IMR-90 (cell line): ENCODE results near the gene CFAP97. TPM values are rescaled to one million over a fixed set of nuclear protein-coding genes. Genes with fewer than 3 reads are reported as not detected.

ENCODE experiments used
- ATAC-seq: fragments of 200-7000 bp; cut with Tn5 transposase; 2 replicates; pipeline ENCODE4 v1.9.1; 2020; ENCODE audit warnings: low read depth, mild to moderate bottlenecking, moderate library complexity
- BruUV-seq: library from RNA; stranded (reverse); fragments of 400-500 nt; replicated peaks from 2 replicates; lab custom pipeline; 2021; lab: Mats Ljungman, UMichigan
- CTCF ChIA-PET: fragments of 300-600 bp; formaldehyde crosslinking; extraction: SDS; loops from one replicate; lab custom pipeline; 2021; ENCODE audit warnings: antibody characterized with exemption; lab: Yijun Ruan, JAX
- POLR2A ChIA-PET: fragments of 300-600 bp; sonication (Branson Sonifier 250); formaldehyde crosslinking; loops from one replicate; lab custom pipeline; 2022; ENCODE audit warnings: antibody characterized with exemption; ENCODE audit not compliant: unreplicated experiment; lab: Charles Lee
- DNase-seq: peaks from one replicate; pipeline ENCODE4 v3.0.0; 2013
- H2AFZ ChIP-seq: replicated peaks from 2 replicates; pipeline ENCODE3; 2013; ENCODE audit warnings: low read length, mild to moderate bottlenecking; ENCODE audit not compliant: poor library complexity
- H2AK5ac ChIP-seq: 2 replicates; pipeline ENCODE4 v1.6.1; 2013; ENCODE audit warnings: low read depth, low read length, inconsistent platforms
- H2AK9ac ChIP-seq: replicated peaks from 2 replicates; pipeline ENCODE3; 2013; ENCODE audit warnings: mild to moderate bottlenecking, low read depth, low read length, moderate library complexity; ENCODE audit not compliant: poor library complexity
- H2BK120ac ChIP-seq: 2 replicates; pipeline ENCODE4 v1.6.1; 2013; ENCODE audit warnings: low read depth, low read length, inconsistent platforms
- H2BK15ac ChIP-seq: 3 replicates; pipeline ENCODE4 v1.6.1; 2013; ENCODE audit warnings: low read depth, low read length, inconsistent platforms
- H2BK20ac ChIP-seq: 2 replicates; pipeline ENCODE4 v1.6.1; 2013; ENCODE audit warnings: low read depth, mild to moderate bottlenecking, inconsistent platforms, low read length, moderate library complexity
- H2BK5ac ChIP-seq: 2 replicates; pipeline ENCODE4 v1.6.1; 2013; ENCODE audit warnings: mild to moderate bottlenecking, low read depth, low read length, inconsistent platforms; ENCODE audit not compliant: poor library complexity, severe bottlenecking
- H3K14ac ChIP-seq: replicated peaks from 2 replicates; pipeline ENCODE4 v1.6.1; 2013; ENCODE audit warnings: low read depth, low read length, inconsistent platforms
- H3K18ac ChIP-seq: 2 replicates; pipeline ENCODE4 v1.6.1; 2013; ENCODE audit warnings: low read depth, low read length, control low read depth
- H3K23ac ChIP-seq: 2 replicates; pipeline ENCODE4 v1.6.1; 2013; ENCODE audit warnings: low read depth, low read length, inconsistent platforms
- H3K27ac ChIP-seq: 2 replicates; pipeline ENCODE4 v1.5.1; 2013; ENCODE audit warnings: mild to moderate bottlenecking, control low read depth, low read length; ENCODE audit not compliant: insufficient read depth
- H3K27me3 ChIP-seq: 2 replicates; pipeline ENCODE4 v1.6.1; 2013; ENCODE audit warnings: low read length; ENCODE audit not compliant: control insufficient read depth, insufficient read depth
- H3K36me3 ChIP-seq: 2 replicates; pipeline ENCODE4 v1.6.1; 2013; ENCODE audit warnings: low read length, mixed read lengths; ENCODE audit not compliant: control insufficient read depth, insufficient read depth
- H3K4ac ChIP-seq: 2 replicates; pipeline ENCODE4 v1.6.1; 2013; ENCODE audit warnings: low read depth, low read length, inconsistent platforms
- H3K4me1 ChIP-seq: 2 replicates; pipeline ENCODE4 v1.6.1; 2013; ENCODE audit warnings: low read length, mixed read lengths; ENCODE audit not compliant: control insufficient read depth, insufficient read depth
- H3K4me2 ChIP-seq: 2 replicates; pipeline ENCODE4 v1.6.1; 2013; ENCODE audit warnings: low read depth, mild to moderate bottlenecking, control low read depth, low read length, moderate library complexity
- H3K4me3 ChIP-seq: 2 replicates; pipeline ENCODE4 v1.5.1; 2013; ENCODE audit warnings: low read depth, mild to moderate bottlenecking, control low read depth, low read length, moderate library complexity; ENCODE audit not compliant: insufficient read depth
- H3K56ac ChIP-seq: 2 replicates; pipeline ENCODE4 v1.6.1; 2013; ENCODE audit warnings: low read length, inconsistent platforms; ENCODE audit not compliant: insufficient read depth; ENCODE audit errors: extremely low read depth
- H3K79me1 ChIP-seq, 2 experiments: 2 replicates each; pipeline ENCODE4 v1.6.1; 2013; ENCODE audit warnings: low read length in 2 of 2, inconsistent platforms in 1 of 2, low read depth in 1 of 2
- H3K9ac ChIP-seq: 2 replicates; pipeline ENCODE4 v1.6.1; 2013; ENCODE audit warnings: low read depth, low read length, control low read depth
- H3K9me1 ChIP-seq: 2 replicates; pipeline ENCODE4 v1.6.1; 2013; ENCODE audit warnings: low read length, inconsistent platforms; ENCODE audit not compliant: insufficient read depth
- H3K9me3 ChIP-seq: 2 replicates; pipeline ENCODE4 v1.6.1; 2013; ENCODE audit warnings: low read length; ENCODE audit not compliant: control insufficient read depth, insufficient read depth
- H4K20me1 ChIP-seq: 2 replicates; pipeline ENCODE4 v1.6.1; 2013; ENCODE audit warnings: low read length, inconsistent platforms; ENCODE audit not compliant: insufficient read depth
- H4K5ac ChIP-seq: 2 replicates; pipeline ENCODE4 v1.6.1; 2013; ENCODE audit warnings: mild to moderate bottlenecking, low read depth, low read length, control low read depth
- H4K8ac ChIP-seq, 2 experiments: 2 replicates each; pipeline ENCODE4 v1.6.1; 2013; ENCODE audit warnings: low read depth in 2 of 2, low read length in 2 of 2, control low read depth in 1 of 2, inconsistent platforms in 1 of 2
- H4K91ac ChIP-seq: 2 replicates; pipeline ENCODE4 v1.6.1; 2013; ENCODE audit warnings: low read depth, low read length, inconsistent platforms; ENCODE audit not compliant: insufficient read depth
- CEBPB ChIP-seq: IDR thresholded peaks from 2 replicates; pipeline ENCODE4 v1.6.1; 2012; ENCODE audit warnings: low read depth, low read length, improper control_type of control experiment
- CHD1 ChIP-seq: IDR thresholded peaks from 2 replicates; pipeline ENCODE4 v1.6.1; 2012; ENCODE audit warnings: low read depth, low read length, improper control_type of control experiment
- CTCF ChIP-seq: conservative IDR thresholded peaks from 2 replicates; pipeline ENCODE4 v1.5.1; 2012; ENCODE audit warnings: mild to moderate bottlenecking, low read depth, low read length, improper control_type of control experiment
- FOS ChIP-seq: fragments of 150-350 bp; IDR thresholded peaks from 2 replicates; pipeline ENCODE4 v1.6.1; 2016; ENCODE audit warnings: low read depth, low read length
- MAFK ChIP-seq: IDR thresholded peaks from 2 replicates; pipeline ENCODE4 v1.6.1; 2012; ENCODE audit warnings: low read depth, low read length, improper control_type of control experiment
- MAZ ChIP-seq: IDR thresholded peaks from 2 replicates; pipeline ENCODE4 v1.6.1; 2012; ENCODE audit warnings: low read depth, mild to moderate bottlenecking, low read length, improper control_type of control experiment, moderate library complexity, borderline replicate concordance
- RAD21 ChIP-seq: IDR thresholded peaks from 2 replicates; pipeline ENCODE4 v1.6.1; 2012; ENCODE audit warnings: low read length, improper control_type of control experiment
- WGBS, 2 experiments: methylation state at CpG; one replicate each; pipeline versions ENCODE4 v1.1.5 to v1.1.7; 2013; ENCODE audit warnings: missing lambda C conversion rate in 2 of 2; ENCODE audit not compliant: insufficient read length in 1 of 2; ENCODE audit errors: extremely low coverage in 2 of 2; 5-methylcytosine and 5-hydroxymethylcytosine counted together
- dilution Hi-C: fragments of 300-500 bp; cut with HindIII; formaldehyde crosslinking; loops from one replicate; pipeline ENCODE4 v1.14.3; 2018; ENCODE audit warnings: low sequenced_read_pairs; ENCODE audit not compliant: unreplicated experiment
- in situ Hi-C: fragments of 300-500 bp; cut with MboI; formaldehyde crosslinking; loops from 3 replicates; pipeline ENCODE4 v1.14.3; 2019; ENCODE audit warnings: low sequenced_read_pairs, inconsistent platforms, mixed read lengths
- intact Hi-C: fragments of 100-400 bp; cut with micrococcal nuclease; formaldehyde crosslinking; loops from 2 replicates; pipeline ENCODE4 v1.10.0; 2022
- polyA plus RNA-seq, 3 experiments: library from polyadenylated mRNA; depleted of rRNA; stranded (reverse); fragments of >200 nt; gene quantifications; 2 replicates each; pipeline ENCODE4 v1.2.3, GENCODE V29; 2012; ENCODE audit warnings: low replicate concordance in 1 of 3
- total RNA-seq: library from RNA; depleted of rRNA; stranded (reverse); fragments of >200 nt; gene quantifications from 2 replicates; pipeline ENCODE4 v1.2.3, GENCODE V29; 2012
- TF ChIP-seq, protein P1 (sequence below): fragments of 150-350 bp; IDR thresholded peaks from 2 replicates; pipeline ENCODE4 v1.6.1; 2016; ENCODE audit warnings: low read depth, mild to moderate bottlenecking, low read length, moderate library complexity, borderline replicate concordance

The CFAP97 gene
- total and polyA plus RNA-seq, 2 of the 4 experiments (the other 2 are of a cell fraction) = 14.5 to 16.0 TPM

DNA sequence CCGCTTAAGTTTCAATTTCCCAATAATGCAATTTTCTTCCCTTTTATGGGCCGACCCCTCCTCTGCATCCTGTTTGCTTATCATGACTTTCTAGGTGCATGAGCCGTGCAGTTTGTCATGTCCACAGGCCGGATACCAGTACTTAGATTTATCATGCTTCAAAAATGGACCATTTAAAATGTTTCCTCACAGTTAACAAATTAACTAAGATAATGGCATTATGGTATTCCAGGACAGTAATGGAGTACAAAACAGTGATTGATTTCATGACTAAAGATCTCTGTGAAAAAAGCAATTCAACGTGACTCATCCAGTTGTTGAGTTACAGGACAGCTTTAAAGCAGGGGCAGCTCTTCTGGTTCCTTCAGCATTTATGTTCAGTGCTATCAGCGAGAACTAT, 28.6 kb upstream of the CFAP97 start:
- H2BK120ac ChIP-seq = no peak overlapping the region
- peak; percentile 65; the same call in 1 of the 2 replicates for ATAC-seq
- H2BK5ac ChIP-seq = no peak overlapping the region
- in situ Hi-C loops (no loop called here), intact Hi-C loops (no loop called here), dilution Hi-C loops (no loop called here)
- no peak overlapping the region for H2AK5ac ChIP-seq
- no peak overlapping the region for H3K18ac ChIP-seq
- H3K23ac ChIP-seq = no peak overlapping the region
- ChIA-PET POLR2A (no interaction called here), CTCF (no interaction called here)
- WGBS, 2 experiments = 100% methylated on average over 1 of the region's 6 CpGs; no CpG with 5 or more reads in 1 of the 2 experiments
- TF ChIP-seq CHD1 (no peak), RAD21 (no peak), FOS (peak; percentile 34; the same call in 1 of the 2 replicates), CTCF (no peak), MAFK (no peak), CEBPB (no peak), MAZ (no peak)
- TF ChIP-seq, protein P1, sequence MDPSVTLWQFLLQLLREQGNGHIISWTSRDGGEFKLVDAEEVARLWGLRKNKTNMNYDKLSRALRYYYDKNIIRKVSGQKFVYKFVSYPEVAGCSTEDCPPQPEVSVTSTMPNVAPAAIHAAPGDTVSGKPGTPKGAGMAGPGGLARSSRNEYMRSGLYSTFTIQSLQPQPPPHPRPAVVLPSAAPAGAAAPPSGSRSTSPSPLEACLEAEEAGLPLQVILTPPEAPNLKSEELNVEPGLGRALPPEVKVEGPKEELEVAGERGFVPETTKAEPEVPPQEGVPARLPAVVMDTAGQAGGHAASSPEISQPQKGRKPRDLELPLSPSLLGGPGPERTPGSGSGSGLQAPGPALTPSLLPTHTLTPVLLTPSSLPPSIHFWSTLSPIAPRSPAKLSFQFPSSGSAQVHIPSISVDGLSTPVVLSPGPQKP = no peak
- H2AFZ ChIP-seq = no peak overlapping the region
- H3K27ac ChIP-seq = no peak overlapping the region
- H3K4me2 ChIP-seq = no peak overlapping the region; the same call in 1 of the 2 replicates
- BruUV-seq = no TSS peak
- no peaks in the 10 kb centered on the region for H3K9me3 ChIP-seq
- H3K56ac ChIP-seq = no peak overlapping the region
- no peak overlapping the region for H3K4ac ChIP-seq
- no peak overlapping the region for H3K9ac ChIP-seq
- DNase-seq = peak; percentile 57
- peaks cover 26 to 47% of the 10 kb centered on the region in 2 experiments for H3K79me1 ChIP-seq
- H3K14ac ChIP-seq = no peak overlapping the region
- H3K9me1 ChIP-seq = peaks cover 3% of the 10 kb centered on the region; the same call in 1 of the 2 replicates
- H2BK15ac ChIP-seq = no peak overlapping the region
- peaks cover 3% of the 10 kb centered on the region for H3K4me1 ChIP-seq
- H3K27me3 ChIP-seq = no peaks in the 10 kb centered on the region
- H3K36me3 ChIP-seq = no peaks in the 10 kb centered on the region
- no peak overlapping the region for H4K5ac ChIP-seq
- H2BK20ac ChIP-seq = no peak overlapping the region
- no peak overlapping the region for H3K4me3 ChIP-seq
- H2AK9ac ChIP-seq = no peak overlapping the region
- H4K20me1 ChIP-seq = no peaks in the 10 kb centered on the region; the same call in none of the 2 replicates
- H4K8ac ChIP-seq = no peak overlapping the region
- H4K91ac ChIP-seq = no peak overlapping the region
